ENCODE measurements around the gene ERFL. TPM values are rescaled to one million over a fixed set of nuclear protein-coding genes. Genes with fewer than 3 reads are reported as not detected.

ERFL gene
- total and polyA plus RNA-seq, 2 experiments from 2014 or later: 0.69 TPM; not detected in 1

- TF ChIP-seq NANOG (IDR thresholded peaks at IDR 0.05; ENCODE audit: borderline replicate concordance) (no peak), STAT1 (IDR thresholded peaks at IDR 0.05; ENCODE audit: unreplicated experiment) (no peak), REST (IDR thresholded peaks at IDR 0.05; ENCODE audit: unreplicated experiment) (no peak)
Measured at GRCh38 chr19:41967054-41967783, 39.0 kb upstream of the ERFL start (continued).

GRCh38 chr19:41965106-41965505, 36.9 kb upstream of the ERFL start:
- no peak overlapping the region for H3K4me3 Mint-ChIP-seq
- H3K27me3 Mint-ChIP-seq (ENCODE audit: insufficient read depth, low read depth, poor library complexity): peaks cover 12% of the 10 kb centered on the region
- H3K4me3 ChIP-seq: no peak overlapping the region
- H3K36me3 Mint-ChIP-seq (ENCODE audit: low read depth): peaks cover 10% of the 10 kb centered on the region; the same call in 1 of the 3 replicates
- H3K27ac ChIP-seq (ENCODE audit: low read depth): no peak overlapping the region
- no peak overlapping the region for H2AFZ ChIP-seq
- no peaks in the 10 kb centered on the region for H3K4me1 ChIP-seq (ENCODE audit: insufficient read depth)
- DNase-seq (ENCODE audit: low spot score): no peak
- H3K27me3 ChIP-seq (ENCODE audit: insufficient read depth): no peaks in the 10 kb centered on the region
- no peaks in the 10 kb centered on the region for H3K36me3 ChIP-seq (ENCODE audit: insufficient read depth)
- TF ChIP-seq EZH2 (IDR thresholded peaks at IDR 0.05; ENCODE audit: low read depth, unreplicated experiment): no peak
- no peak for TF ChIP-seq NANOG (IDR thresholded peaks at IDR 0.05; ENCODE audit: borderline replicate concordance)
- TF ChIP-seq REST (IDR thresholded peaks at IDR 0.05; ENCODE audit: unreplicated experiment): no peak
- TF ChIP-seq JUNB (IDR thresholded peaks at IDR 0.05; ENCODE audit: unreplicated experiment): no peak
- TF ChIP-seq POLR2AphosphoS5 (IDR thresholded peaks at IDR 0.05; ENCODE audit: low read depth): no peak
- TF ChIP-seq CREB1 (CRISPR knock-in tag; IDR thresholded peaks at IDR 0.05; ENCODE audit: low read depth): no peak
- TF ChIP-seq STAT1 (IDR thresholded peaks at IDR 0.05; ENCODE audit: unreplicated experiment): no peak
- TF ChIP-seq EZH2phosphoT487 (IDR thresholded peaks at IDR 0.05; ENCODE audit: unreplicated experiment): no peak
- no peaks in the 10 kb centered on the region for H3K9me2 ChIP-seq (ENCODE audit: insufficient read depth)
- 0 out of 2 replicates have a peak, but pooled peaks cover 3% of the 10 kb centered on the region for H3F3A ChIP-seq (replicated peaks; ENCODE audit: low read depth)
- H3K4me2 ChIP-seq: no peak overlapping the region
- no peak for ATAC-seq
- no peaks in the 10 kb centered on the region for H3K79me2 ChIP-seq (replicated peaks; ENCODE audit: insufficient read depth)
- H3K4me1 Mint-ChIP-seq: peaks cover 3% of the 10 kb centered on the region; the same call in 2 of the 3 replicates
- H4K20me1 ChIP-seq (replicated peaks; ENCODE audit: insufficient read depth): no peaks in the 10 kb centered on the region
- H3K27ac Mint-ChIP-seq: no peak overlapping the region
- H3K9me3 Mint-ChIP-seq: no peaks in the 10 kb centered on the region; the same call in 2 of the 3 replicates

Measured in GM23338 (cell line).